VCaP (cell line): Measurements from ENCODE around the gene NRDE2.
A peak's percentile ranks its signal among the peaks of the same experiment; 100 is the strongest.

ENCODE experiments used
- H3K27ac ChIP-seq: fragments of 450-650 bp; 2 replicates; pipeline ENCODE4 v1.5.1; 2017
- TF ChIP-seq, protein P1 (sequence below): fragments of 450-650 bp; conservative IDR thresholded peaks from 2 replicates; pipeline ENCODE4 v1.5.1; 2017; ENCODE audit warnings: mild to moderate bottlenecking, moderate library complexity

The NRDE2 gene

DNA sequence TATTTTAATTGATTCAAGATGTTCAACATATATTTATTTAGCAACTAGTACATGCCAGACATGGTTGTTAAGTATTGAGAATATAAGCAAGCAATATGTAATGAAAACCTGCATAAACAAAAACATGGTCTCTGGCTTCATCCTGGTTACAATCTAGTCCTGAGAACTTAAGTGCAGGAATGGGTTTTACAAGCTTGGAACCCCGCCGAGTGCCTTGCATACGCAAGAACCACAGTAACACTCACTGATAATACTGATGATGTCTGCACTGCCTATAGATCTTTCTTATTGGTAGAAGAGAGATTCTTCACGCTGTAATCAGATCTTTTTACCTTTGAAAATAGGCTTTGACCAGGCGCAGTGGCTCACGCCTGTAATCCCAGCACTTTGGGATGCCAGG, 42.1 kb upstream of the NRDE2 start:
- TF ChIP-seq, protein P1, sequence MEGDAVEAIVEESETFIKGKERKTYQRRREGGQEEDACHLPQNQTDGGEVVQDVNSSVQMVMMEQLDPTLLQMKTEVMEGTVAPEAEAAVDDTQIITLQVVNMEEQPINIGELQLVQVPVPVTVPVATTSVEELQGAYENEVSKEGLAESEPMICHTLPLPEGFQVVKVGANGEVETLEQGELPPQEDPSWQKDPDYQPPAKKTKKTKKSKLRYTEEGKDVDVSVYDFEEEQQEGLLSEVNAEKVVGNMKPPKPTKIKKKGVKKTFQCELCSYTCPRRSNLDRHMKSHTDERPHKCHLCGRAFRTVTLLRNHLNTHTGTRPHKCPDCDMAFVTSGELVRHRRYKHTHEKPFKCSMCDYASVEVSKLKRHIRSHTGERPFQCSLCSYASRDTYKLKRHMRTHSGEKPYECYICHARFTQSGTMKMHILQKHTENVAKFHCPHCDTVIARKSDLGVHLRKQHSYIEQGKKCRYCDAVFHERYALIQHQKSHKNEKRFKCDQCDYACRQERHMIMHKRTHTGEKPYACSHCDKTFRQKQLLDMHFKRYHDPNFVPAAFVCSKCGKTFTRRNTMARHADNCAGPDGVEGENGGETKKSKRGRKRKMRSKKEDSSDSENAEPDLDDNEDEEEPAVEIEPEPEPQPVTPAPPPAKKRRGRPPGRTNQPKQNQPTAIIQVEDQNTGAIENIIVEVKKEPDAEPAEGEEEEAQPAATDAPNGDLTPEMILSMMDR: no peak
- H3K27ac ChIP-seq: no peak overlapping the region

DNA sequence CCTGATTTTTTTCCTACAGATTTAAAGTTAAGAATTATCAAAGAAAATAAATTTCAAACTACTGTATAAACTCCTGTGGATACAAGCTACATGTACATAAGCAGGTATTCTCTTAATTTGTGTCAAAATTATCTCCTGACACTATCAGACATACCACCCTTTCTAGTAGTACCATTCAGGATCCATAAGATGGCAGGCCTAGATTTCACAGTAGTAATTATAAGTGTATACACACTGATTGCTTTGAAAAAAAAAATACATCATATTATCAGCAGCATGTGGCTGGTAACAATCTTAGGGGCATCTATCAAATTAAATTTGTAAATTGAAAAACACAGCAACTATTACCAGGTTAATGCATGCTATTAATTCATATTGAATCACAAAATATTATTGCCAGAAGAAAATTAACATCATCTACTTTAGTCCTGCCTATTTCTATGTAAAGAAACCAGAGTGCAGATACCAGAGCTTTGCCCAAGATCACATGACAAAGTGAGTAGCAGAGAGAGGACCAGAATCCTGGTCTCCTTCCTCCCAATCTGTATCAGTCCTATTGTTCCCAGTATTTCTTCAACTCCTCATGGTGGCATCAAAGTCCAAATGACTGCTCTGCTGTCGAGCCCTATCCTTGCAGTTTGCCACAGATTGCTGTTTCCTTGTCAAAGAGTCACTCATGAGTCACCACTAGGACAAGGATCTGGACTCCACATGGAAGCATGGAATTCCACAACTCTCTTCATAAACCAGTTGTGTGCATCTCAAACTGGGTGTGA, 37.4 kb upstream of the NRDE2 start:
- no peak overlapping the region for H3K27ac ChIP-seq
- TF ChIP-seq, protein P1: peak; percentile 27

DNA sequence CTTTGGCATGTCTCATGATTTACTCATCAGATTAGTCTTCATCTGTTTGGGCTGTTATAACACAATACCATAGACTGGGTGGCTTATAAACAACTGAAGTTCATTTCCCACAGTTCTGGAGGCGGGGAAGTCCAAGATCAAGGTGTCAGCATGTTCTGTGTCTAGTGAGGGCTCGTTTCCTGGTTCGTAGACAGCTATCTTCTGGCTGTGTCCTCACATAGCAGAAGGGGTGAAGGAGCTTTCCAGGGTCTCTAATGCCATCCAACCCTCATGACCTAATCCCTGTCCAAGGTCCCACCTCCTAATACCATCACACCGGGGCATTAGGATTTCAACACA, 30.8 kb upstream of the NRDE2 start:
- TF ChIP-seq, protein P1: no peak
- no peak overlapping the region for H3K27ac ChIP-seq

DNA sequence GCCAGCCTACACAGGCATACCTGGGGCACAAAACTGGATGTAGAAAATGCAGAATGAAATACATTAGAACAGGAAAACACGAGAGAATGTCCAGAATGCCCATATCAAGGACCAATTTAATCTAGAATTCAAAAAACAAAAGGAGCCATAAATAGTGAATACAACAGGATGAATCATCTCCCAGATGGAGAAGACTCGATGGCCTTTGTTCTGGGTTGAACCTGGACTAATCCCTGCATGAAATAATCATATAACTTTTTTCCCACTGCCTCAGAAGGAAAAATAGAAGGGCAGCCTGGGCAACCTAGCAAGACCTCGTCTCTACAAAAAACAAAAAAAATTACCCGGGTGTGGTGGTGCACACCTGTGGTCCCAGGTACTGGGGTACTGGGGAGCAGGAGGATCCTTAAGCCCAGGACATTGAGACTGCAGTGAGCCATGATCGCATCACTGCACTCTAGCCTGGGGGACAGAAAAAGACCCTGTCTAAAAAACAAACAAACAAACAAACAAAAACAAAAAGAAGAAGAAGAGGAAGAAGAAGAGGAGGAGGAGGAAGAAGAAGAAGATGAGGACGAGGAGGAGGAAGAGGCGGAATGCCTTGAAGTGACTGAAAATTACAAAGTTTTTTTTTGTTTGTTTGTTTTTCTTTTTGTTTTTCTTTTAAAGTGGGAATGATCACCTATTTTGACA, 30.3 kb upstream of the NRDE2 start:
- no peak overlapping the region for H3K27ac ChIP-seq
- TF ChIP-seq, protein P1: no peak

DNA sequence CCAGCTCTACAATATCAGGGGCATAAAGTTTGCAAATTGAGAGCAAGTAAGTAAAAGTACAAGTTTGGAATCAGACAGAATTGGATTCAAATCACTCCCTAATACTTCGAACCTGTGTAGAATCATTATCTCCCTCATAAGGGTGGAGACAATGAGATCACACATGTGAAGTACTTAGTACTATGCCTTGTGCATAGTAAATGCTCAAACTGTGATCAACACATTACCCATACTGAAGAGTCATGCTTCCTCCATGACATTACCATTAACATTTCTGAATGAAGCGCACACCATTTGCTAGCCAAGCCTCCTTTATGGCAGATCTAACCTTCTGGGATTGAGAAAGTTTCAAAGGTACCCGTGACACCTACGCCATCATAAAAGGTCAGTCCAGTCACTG, 26.6 kb upstream of the NRDE2 start:
- TF ChIP-seq, protein P1: no peak
- H3K27ac ChIP-seq: no peak overlapping the region

DNA sequence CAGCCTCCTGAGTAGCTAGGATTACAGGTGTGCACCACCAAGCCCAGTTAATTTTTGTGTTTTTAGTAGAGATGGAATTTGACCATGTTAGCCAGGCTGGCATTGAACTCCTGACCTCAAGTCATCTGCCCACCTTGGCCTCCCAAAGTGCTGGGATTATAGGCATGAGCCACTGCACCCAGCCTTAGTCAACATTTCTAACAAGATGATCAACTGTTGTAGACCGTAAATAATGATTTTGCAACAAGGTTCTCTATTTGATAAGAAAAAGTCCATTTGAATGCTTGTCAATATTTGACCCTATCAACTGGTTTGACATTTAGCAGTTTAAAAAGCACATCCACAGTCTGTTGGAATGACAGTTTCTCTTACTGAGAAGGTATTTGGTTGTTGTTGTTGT, 25.2 kb upstream of the NRDE2 start:
- TF ChIP-seq, protein P1: no peak
- no peak overlapping the region for H3K27ac ChIP-seq

DNA sequence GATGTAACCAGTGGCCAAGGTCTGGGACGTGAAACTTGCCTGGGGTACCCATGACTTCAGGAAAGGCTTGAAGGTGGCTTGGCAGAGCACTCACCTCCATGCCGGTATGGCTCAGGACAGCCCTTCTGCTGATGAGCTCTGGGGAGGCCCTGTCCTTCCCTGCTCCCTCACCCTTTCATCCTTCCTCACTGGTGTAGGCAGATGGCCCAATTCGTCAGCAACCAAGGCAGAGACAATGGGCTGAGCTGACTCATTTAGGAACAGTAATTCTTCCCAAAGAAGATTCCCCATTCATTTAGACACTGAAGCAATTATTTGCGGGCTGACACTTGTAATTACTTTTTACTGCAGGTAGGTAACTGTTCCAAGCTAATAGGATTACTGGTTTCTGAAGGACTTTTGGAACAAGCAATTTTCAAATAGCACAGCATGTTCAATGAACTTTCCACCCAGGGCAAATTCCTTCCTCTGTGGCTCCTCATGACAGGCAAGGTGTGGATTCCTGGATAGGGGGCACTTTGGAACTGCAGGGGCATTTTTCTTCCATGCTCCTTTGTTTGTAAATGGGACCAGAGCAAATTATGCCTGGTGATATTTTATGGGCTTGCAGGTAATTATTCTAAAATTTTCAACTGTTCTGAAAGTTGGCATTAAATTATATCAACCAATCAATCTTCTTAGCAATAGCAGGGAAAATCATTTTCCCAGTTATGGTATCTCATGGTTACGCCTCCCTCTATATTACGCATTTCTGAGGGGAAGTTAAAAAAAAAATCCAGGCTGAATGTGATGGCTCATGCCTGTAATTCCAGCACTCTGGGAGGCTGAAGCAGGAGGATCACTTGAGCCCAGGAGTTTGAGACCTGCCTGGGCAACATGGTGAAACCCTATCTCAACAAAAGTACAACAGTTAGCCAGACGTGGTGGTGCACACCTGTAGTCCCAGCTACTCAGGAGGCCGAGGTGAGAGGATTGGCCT, 24.1 kb upstream of the NRDE2 start:
- no peak overlapping the region for H3K27ac ChIP-seq
- TF ChIP-seq, protein P1: no peak
